ENCODE results near the gene PRUNE2. TPM values are rescaled to one million over a fixed set of nuclear protein-coding genes. Genes with fewer than 3 reads are reported as not detected.

The PRUNE2 gene
- total RNA-seq, 1 donor from 2014 or later: 63.8 TPM

GRCh38 chr9:76709020-76709419, 196.9 kb downstream of the PRUNE2 start:
- DNase-seq: no peak
- no peaks in the 10 kb centered on the region for H3K27me3 Mint-ChIP-seq (ENCODE audit: unreplicated experiment)
- H3K9me3 Mint-ChIP-seq (ENCODE audit: unreplicated experiment): peaks cover 4% of the 10 kb centered on the region
- TF ChIP-seq, protein P1, sequence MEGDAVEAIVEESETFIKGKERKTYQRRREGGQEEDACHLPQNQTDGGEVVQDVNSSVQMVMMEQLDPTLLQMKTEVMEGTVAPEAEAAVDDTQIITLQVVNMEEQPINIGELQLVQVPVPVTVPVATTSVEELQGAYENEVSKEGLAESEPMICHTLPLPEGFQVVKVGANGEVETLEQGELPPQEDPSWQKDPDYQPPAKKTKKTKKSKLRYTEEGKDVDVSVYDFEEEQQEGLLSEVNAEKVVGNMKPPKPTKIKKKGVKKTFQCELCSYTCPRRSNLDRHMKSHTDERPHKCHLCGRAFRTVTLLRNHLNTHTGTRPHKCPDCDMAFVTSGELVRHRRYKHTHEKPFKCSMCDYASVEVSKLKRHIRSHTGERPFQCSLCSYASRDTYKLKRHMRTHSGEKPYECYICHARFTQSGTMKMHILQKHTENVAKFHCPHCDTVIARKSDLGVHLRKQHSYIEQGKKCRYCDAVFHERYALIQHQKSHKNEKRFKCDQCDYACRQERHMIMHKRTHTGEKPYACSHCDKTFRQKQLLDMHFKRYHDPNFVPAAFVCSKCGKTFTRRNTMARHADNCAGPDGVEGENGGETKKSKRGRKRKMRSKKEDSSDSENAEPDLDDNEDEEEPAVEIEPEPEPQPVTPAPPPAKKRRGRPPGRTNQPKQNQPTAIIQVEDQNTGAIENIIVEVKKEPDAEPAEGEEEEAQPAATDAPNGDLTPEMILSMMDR (IDR thresholded peaks at IDR 0.05; ENCODE audit: partially characterized antibody, unreplicated experiment): no peak
- no peak overlapping the region for H3K27ac Mint-ChIP-seq (ENCODE audit: unreplicated experiment)
- no peak overlapping the region for H3K4me3 Mint-ChIP-seq (ENCODE audit: unreplicated experiment)
- peaks cover 10% of the 10 kb centered on the region for H3K4me1 Mint-ChIP-seq (ENCODE audit: low read depth, unreplicated experiment)
- H3K36me3 Mint-ChIP-seq (ENCODE audit: unreplicated experiment): peaks cover 8% of the 10 kb centered on the region

DNA sequence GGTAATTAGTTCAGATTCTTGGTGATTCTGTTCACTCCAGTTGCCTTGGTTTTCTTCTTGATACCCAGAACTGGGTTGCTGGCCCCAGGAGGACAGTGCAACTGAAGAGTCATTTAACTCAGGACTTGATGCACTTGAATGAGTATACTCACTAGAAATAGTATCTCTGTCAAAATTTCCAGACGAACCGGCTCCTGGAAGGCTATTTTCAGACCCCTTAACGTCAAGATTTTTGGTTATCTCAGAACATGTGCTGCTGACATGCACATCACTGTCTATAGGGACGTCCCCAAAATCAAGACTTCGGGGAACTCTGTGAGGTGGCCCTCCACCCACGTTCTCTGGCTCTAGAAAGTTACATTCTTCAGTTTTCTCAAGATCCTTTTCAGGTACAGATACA, 198.4 kb downstream of the PRUNE2 start:
- TF ChIP-seq, protein P1 (IDR thresholded peaks at IDR 0.05; ENCODE audit: partially characterized antibody, unreplicated experiment): no peak
- DNase-seq: no peak
- H3K36me3 Mint-ChIP-seq (ENCODE audit: unreplicated experiment): peaks cover 8% of the 10 kb centered on the region
- no peak overlapping the region for H3K27ac Mint-ChIP-seq (ENCODE audit: unreplicated experiment)
- H3K4me3 Mint-ChIP-seq (ENCODE audit: unreplicated experiment): no peak overlapping the region
- peaks cover 6% of the 10 kb centered on the region for H3K4me1 Mint-ChIP-seq (ENCODE audit: low read depth, unreplicated experiment)
- H3K27me3 Mint-ChIP-seq (ENCODE audit: unreplicated experiment): no peaks in the 10 kb centered on the region
- peaks cover 2% of the 10 kb centered on the region for H3K9me3 Mint-ChIP-seq (ENCODE audit: unreplicated experiment)

GRCh38 chr9:76704593-76705204, 201.2 kb downstream of the PRUNE2 start:
- no peaks in the 10 kb centered on the region for H3K27me3 Mint-ChIP-seq (ENCODE audit: unreplicated experiment)
- peaks cover 16% of the 10 kb centered on the region for H3K4me1 Mint-ChIP-seq (ENCODE audit: low read depth, unreplicated experiment)
- no peak for DNase-seq
- peaks cover 1% of the 10 kb centered on the region for H3K9me3 Mint-ChIP-seq (ENCODE audit: unreplicated experiment)
- H3K27ac Mint-ChIP-seq (ENCODE audit: unreplicated experiment): no peak overlapping the region
- TF ChIP-seq, protein P1 (IDR thresholded peaks at IDR 0.05; ENCODE audit: partially characterized antibody, unreplicated experiment): peak; percentile 67
- H3K4me3 Mint-ChIP-seq (ENCODE audit: unreplicated experiment): no peak overlapping the region
- peaks cover 8% of the 10 kb centered on the region for H3K36me3 Mint-ChIP-seq (ENCODE audit: unreplicated experiment)

GRCh38 chr9:76703270-76703669, 202.6 kb downstream of the PRUNE2 start:
- Mint-ChIP-seq H3K36me3 (ENCODE audit: unreplicated experiment) (no peaks in the 10 kb centered on the region), H3K4me1 (ENCODE audit: low read depth, unreplicated experiment) (peaks cover 16% of the 10 kb centered on the region), H3K9me3 (ENCODE audit: unreplicated experiment) (peaks cover 1% of the 10 kb centered on the region), H3K27me3 (ENCODE audit: unreplicated experiment) (no peaks in the 10 kb centered on the region), H3K4me3 (ENCODE audit: unreplicated experiment) (no peak overlapping the region), H3K27ac (ENCODE audit: unreplicated experiment) (no peak overlapping the region)
- DNase-seq: no peak
- TF ChIP-seq, protein P1 (IDR thresholded peaks at IDR 0.05; ENCODE audit: partially characterized antibody, unreplicated experiment): no peak

DNA sequence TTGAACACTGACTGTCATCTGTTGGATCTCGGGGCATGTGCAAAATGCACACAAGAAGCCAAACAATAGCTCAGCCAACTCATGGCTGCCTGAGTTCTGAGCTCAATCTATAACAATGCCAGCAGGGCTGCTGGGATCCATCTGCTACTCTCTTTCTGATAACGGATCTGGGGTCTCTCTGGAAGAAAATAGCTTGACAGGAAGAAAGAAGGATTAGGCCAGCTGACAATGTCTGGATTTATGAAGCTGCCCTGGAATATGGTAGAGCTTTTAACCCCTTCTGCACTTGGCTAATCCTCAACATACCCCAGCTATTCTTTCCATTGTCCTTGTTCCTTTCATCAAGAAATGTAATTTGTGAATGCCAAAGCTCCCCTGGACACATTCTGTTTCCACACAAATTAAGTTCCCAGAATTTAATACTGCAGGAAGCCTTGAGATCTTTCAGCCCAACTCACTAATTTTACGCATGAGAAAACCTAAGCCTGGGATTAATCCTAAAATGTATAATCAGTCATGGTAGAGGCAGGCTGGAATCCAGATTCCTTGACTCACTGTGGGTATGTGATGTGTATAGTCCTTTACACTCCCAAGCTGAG, 204.4 kb downstream of the PRUNE2 start:
- no peaks in the 10 kb centered on the region for H3K9me3 Mint-ChIP-seq (ENCODE audit: unreplicated experiment)
- H3K4me1 Mint-ChIP-seq (ENCODE audit: low read depth, unreplicated experiment): peaks cover 15% of the 10 kb centered on the region
- TF ChIP-seq, protein P1 (IDR thresholded peaks at IDR 0.05; ENCODE audit: partially characterized antibody, unreplicated experiment): no peak
- H3K4me3 Mint-ChIP-seq (ENCODE audit: unreplicated experiment): no peak overlapping the region
- no peaks in the 10 kb centered on the region for H3K27me3 Mint-ChIP-seq (ENCODE audit: unreplicated experiment)
- H3K27ac Mint-ChIP-seq (ENCODE audit: unreplicated experiment): peak overlapping the region; percentile 45
- DNase-seq: no peak
- H3K36me3 Mint-ChIP-seq (ENCODE audit: unreplicated experiment): no peaks in the 10 kb centered on the region
